ENCODE data around the gene RHCE. TPM values are rescaled to one million over a fixed set of nuclear protein-coding genes. Genes with fewer than 3 reads are reported as not detected.

The RHCE gene
- total RNA-seq, 1 experiment from 2014 or later, result not detected

- TF ChIP-seq, protein P1, sequence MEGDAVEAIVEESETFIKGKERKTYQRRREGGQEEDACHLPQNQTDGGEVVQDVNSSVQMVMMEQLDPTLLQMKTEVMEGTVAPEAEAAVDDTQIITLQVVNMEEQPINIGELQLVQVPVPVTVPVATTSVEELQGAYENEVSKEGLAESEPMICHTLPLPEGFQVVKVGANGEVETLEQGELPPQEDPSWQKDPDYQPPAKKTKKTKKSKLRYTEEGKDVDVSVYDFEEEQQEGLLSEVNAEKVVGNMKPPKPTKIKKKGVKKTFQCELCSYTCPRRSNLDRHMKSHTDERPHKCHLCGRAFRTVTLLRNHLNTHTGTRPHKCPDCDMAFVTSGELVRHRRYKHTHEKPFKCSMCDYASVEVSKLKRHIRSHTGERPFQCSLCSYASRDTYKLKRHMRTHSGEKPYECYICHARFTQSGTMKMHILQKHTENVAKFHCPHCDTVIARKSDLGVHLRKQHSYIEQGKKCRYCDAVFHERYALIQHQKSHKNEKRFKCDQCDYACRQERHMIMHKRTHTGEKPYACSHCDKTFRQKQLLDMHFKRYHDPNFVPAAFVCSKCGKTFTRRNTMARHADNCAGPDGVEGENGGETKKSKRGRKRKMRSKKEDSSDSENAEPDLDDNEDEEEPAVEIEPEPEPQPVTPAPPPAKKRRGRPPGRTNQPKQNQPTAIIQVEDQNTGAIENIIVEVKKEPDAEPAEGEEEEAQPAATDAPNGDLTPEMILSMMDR (conservative IDR thresholded peaks at IDR 0.05; ENCODE audit: low read depth, low read length), result no peak
- TF ChIP-seq EZH2 (IDR thresholded peaks at IDR 0.05; ENCODE audit: borderline replicate concordance, low read depth, low read length, poor library complexity, severe bottlenecking), result no peak
- Histone ChIP-seq H3K27me3 (replicated peaks; ENCODE audit: insufficient read depth, low read depth, low read length, poor library complexity) (no peaks in the 10 kb centered on the region), H3K27ac (ENCODE audit: low read depth, low read length, poor library complexity, severe bottlenecking) (no peak overlapping the region), H3K4me1 (ENCODE audit: insufficient read depth, low read length, poor library complexity, severe bottlenecking) (no peaks in the 10 kb centered on the region), H3K9me3 (ENCODE audit: low read depth, low read length, poor library complexity, severe bottlenecking) (no peaks in the 10 kb centered on the region), H3K36me3 (ENCODE audit: insufficient read depth, low read length, poor library complexity, severe bottlenecking) (peaks cover 17% of the 10 kb centered on the region), H3K4me3 (ENCODE audit: low read depth, low read length, poor library complexity, severe bottlenecking) (no peak overlapping the region)
- ChIA-PET POLR2A (ENCODE audit: low non-redundant PET) (no interaction called here), CTCF (no interaction called here)
- intact Hi-C loops (cut with micrococcal nuclease; ENCODE audit: unreplicated experiment), result no loop called here
- BruUV-seq (replicated peaks), result TSS peak; percentile 80
- DNase-seq (ENCODE audit: low spot score), result no peak
Measured at GRCh38 chr1:25361901-25362300, 58.7 kb downstream of the RHCE start.

GRCh38 chr1:25360596-25361581 lies 59.7 kb downstream of the RHCE start:
- no peaks in the 10 kb centered on the region for H3K4me1 ChIP-seq (ENCODE audit: insufficient read depth, low read length, poor library complexity, severe bottlenecking)
- TF ChIP-seq, protein P1 (conservative IDR thresholded peaks at IDR 0.05; ENCODE audit: low read depth, low read length), result no peak
- no peak for TF ChIP-seq EZH2 (IDR thresholded peaks at IDR 0.05; ENCODE audit: borderline replicate concordance, low read depth, low read length, poor library complexity, severe bottlenecking)
- no peaks in the 10 kb centered on the region for H3K9me3 ChIP-seq (ENCODE audit: low read depth, low read length, poor library complexity, severe bottlenecking)
- ChIA-PET POLR2A (ENCODE audit: low non-redundant PET) (no interaction called here), CTCF (no interaction called here)
- H3K27ac ChIP-seq (ENCODE audit: low read depth, low read length, poor library complexity, severe bottlenecking), result no peak overlapping the region
- DNase-seq (ENCODE audit: low spot score), result no peak
- intact Hi-C loops (cut with micrococcal nuclease; ENCODE audit: unreplicated experiment), result no loop called here
- no peaks in the 10 kb centered on the region for H3K27me3 ChIP-seq (replicated peaks; ENCODE audit: insufficient read depth, low read depth, low read length, poor library complexity)
- H3K36me3 ChIP-seq (ENCODE audit: insufficient read depth, low read length, poor library complexity, severe bottlenecking), result peaks cover 23% of the 10 kb centered on the region
- H3K4me3 ChIP-seq (ENCODE audit: low read depth, low read length, poor library complexity, severe bottlenecking), result no peak overlapping the region
- no TSS peak for BruUV-seq (replicated peaks)

- ChIA-PET POLR2A (ENCODE audit: low non-redundant PET) (no interaction called here), CTCF (no interaction called here)
- Histone ChIP-seq H3K4me1 (ENCODE audit: insufficient read depth, low read length, poor library complexity, severe bottlenecking) (no peaks in the 10 kb centered on the region), H3K4me3 (ENCODE audit: low read depth, low read length, poor library complexity, severe bottlenecking) (no peak overlapping the region), H3K36me3 (ENCODE audit: insufficient read depth, low read length, poor library complexity, severe bottlenecking) (peaks cover 45% of the 10 kb centered on the region), H3K9me3 (ENCODE audit: low read depth, low read length, poor library complexity, severe bottlenecking) (no peaks in the 10 kb centered on the region), H3K27me3 (replicated peaks; ENCODE audit: insufficient read depth, low read depth, low read length, poor library complexity) (no peaks in the 10 kb centered on the region), H3K27ac (ENCODE audit: low read depth, low read length, poor library complexity, severe bottlenecking) (no peak overlapping the region)
- BruUV-seq (replicated peaks), result no TSS peak
- DNase-seq (ENCODE audit: low spot score), result no peak
- intact Hi-C loops (cut with micrococcal nuclease; ENCODE audit: unreplicated experiment), result no loop called here
- TF ChIP-seq, protein P1 (conservative IDR thresholded peaks at IDR 0.05; ENCODE audit: low read depth, low read length), result no peak
- no peak for TF ChIP-seq EZH2 (IDR thresholded peaks at IDR 0.05; ENCODE audit: borderline replicate concordance, low read depth, low read length, poor library complexity, severe bottlenecking)
Measured at GRCh38 chr1:25356848-25357247, 63.8 kb downstream of the RHCE start.

Data from A673 (cell line).